SK-N-SH (cell line): Measurements from ENCODE around the gene ATP5F1E. TPM values are rescaled to one million over a fixed set of nuclear protein-coding genes. Genes with fewer than 3 reads are reported as not detected.
A peak's percentile ranks its signal among the peaks of the same experiment; 100 is the strongest.

ENCODE experiments used
- CTCF ChIA-PET: fragments of 300-600, 350-600 bp; formaldehyde crosslinking; extraction: SDS; loops from one replicate; lab custom pipeline; 2021; lab: Yijun Ruan, JAX
- POLR2A ChIA-PET: fragments of 350-600 bp; sonication (Branson Sonifier 250); formaldehyde crosslinking; extraction: SDS; loops from one replicate; lab custom pipeline; 2020; ENCODE audit warnings: antibody characterized with exemption, inconsistent platforms; lab: Yijun Ruan, JAX
- DNase-seq: peaks from one replicate; pipeline ENCODE4 v3.0.0; 2012
- H2AFZ ChIP-seq: fragments of 200-600 bp; sonication (generic); 2 replicates; pipeline ENCODE4 v1.8.1; 2016; ENCODE audit warnings: antibody characterized with exemption, mild to moderate bottlenecking, low read depth
- H3F3A ChIP-seq: fragments of 200-600 bp; sonication (generic); replicated peaks from 2 replicates; pipeline ENCODE3; 2016; ENCODE audit warnings: antibody characterized with exemption, mild to moderate bottlenecking; ENCODE audit not compliant: insufficient read depth
- H3K27ac ChIP-seq, 2 experiments: fragments of 200-500 bp in 1 of 2; fragments of 200-600 bp in 1 of 2; sonication (Bioruptor generic) in 1 of 2; sonication (generic), shearing (Covaris generic) in 1 of 2; 2 replicates each; pipeline versions ENCODE4 v1.5.1 to v1.6.1; 2014 to 2016; ENCODE audit warnings: low read depth in 2 of 2, inconsistent platforms in 1 of 2, low read length in 1 of 2, mild to moderate bottlenecking in 1 of 2, mixed read lengths in 1 of 2
- H3K27me3 ChIP-seq: fragments of 200-600 bp; sonication (generic), shearing (Covaris generic); 2 replicates; pipeline ENCODE4 v1.6.1; 2016; ENCODE audit warnings: mixed run types; ENCODE audit not compliant: insufficient read depth
- H3K36me3 ChIP-seq, 2 experiments: fragments of 200-500 bp in 1 of 2; fragments of 200-600 bp in 1 of 2; sonication (Bioruptor generic) in 1 of 2; sonication (generic) in 1 of 2; replicated peaks in 1 of 2; 2 replicates each; pipeline versions ENCODE3 to v1.5.1; 2014 to 2016; ENCODE audit warnings: low read length in 1 of 2, mild to moderate bottlenecking in 1 of 2; ENCODE audit not compliant: insufficient read depth in 2 of 2, control insufficient read depth in 1 of 2
- H3K4me1 ChIP-seq, 2 experiments: fragments of 200-500 bp in 1 of 2; fragments of 200-600 bp in 1 of 2; sonication (Bioruptor generic) in 1 of 2; sonication (generic), shearing (Covaris generic) in 1 of 2; 2 replicates each; pipeline versions ENCODE4 v1.5.1 to v1.6.1; 2014 to 2016; ENCODE audit warnings: low read depth in 1 of 2, low read length in 1 of 2, mixed run types in 1 of 2; ENCODE audit not compliant: insufficient read depth in 2 of 2, control insufficient read depth in 1 of 2
- H3K4me2 ChIP-seq: fragments of 200-600 bp; sonication (generic), shearing (Covaris generic); 2 replicates; pipeline ENCODE4 v1.6.1; 2017; ENCODE audit warnings: mixed run types
- H3K4me3 ChIP-seq, 2 experiments: fragments of 200-500 bp in 1 of 2; fragments of 200-600 bp in 1 of 2; sonication (Bioruptor generic) in 1 of 2; sonication (generic), shearing (Covaris generic) in 1 of 2; 2 replicates each; pipeline versions ENCODE4 v1.5.1 to v1.8.1; 2014 to 2016; ENCODE audit warnings: low read depth in 2 of 2, inconsistent platforms in 1 of 2, low read length in 1 of 2, mild to moderate bottlenecking in 1 of 2, mixed read lengths in 1 of 2, moderate library complexity in 1 of 2
- H3K79me2 ChIP-seq: fragments of 200-600 bp; sonication (generic); 2 replicates; pipeline ENCODE4 v1.8.1; 2017; ENCODE audit warnings: mild to moderate bottlenecking; ENCODE audit not compliant: insufficient read depth
- H3K9ac ChIP-seq: fragments of 200-600 bp; sonication (generic); 2 replicates; pipeline ENCODE4 v1.6.1; 2017; ENCODE audit warnings: mixed run types
- H3K9me2 ChIP-seq: fragments of 200-600 bp; sonication (generic); 2 replicates; pipeline ENCODE4 v1.6.1; 2017; ENCODE audit warnings: mixed run types
- H3K9me3 ChIP-seq: fragments of 200-600 bp; sonication (generic); 2 replicates; pipeline ENCODE4 v1.6.1; 2017; ENCODE audit warnings: mixed run types, mild to moderate bottlenecking, moderate library complexity
- H4K20me1 ChIP-seq: fragments of 200-600 bp; sonication (generic); 2 replicates; pipeline ENCODE4 v1.6.1; 2017; ENCODE audit warnings: mild to moderate bottlenecking, mixed run types; ENCODE audit not compliant: insufficient read depth
- CHD2 ChIP-seq: fragments of 150-350 bp; IDR thresholded peaks from 2 replicates; pipeline ENCODE4 v1.6.1; 2018; ENCODE audit warnings: low read length; ENCODE audit not compliant: partially characterized antibody
- ELF1 ChIP-seq: IDR thresholded peaks from 2 replicates; pipeline ENCODE4 v1.4.0; 2012
- EP300 ChIP-seq, 2 experiments: IDR thresholded peaks; 2 replicates each; pipeline versions ENCODE4 v1.4.0 to v1.6.1; 2012; ENCODE audit warnings: borderline replicate concordance in 1 of 2, low read depth in 1 of 2, low read length in 1 of 2
- EZH2phosphoT487 ChIP-seq: fragments of 200-600 bp; sonication (generic); IDR thresholded peaks from 2 replicates; pipeline ENCODE4 v1.6.1; 2017; ENCODE audit warnings: low read depth, mixed run types, mild to moderate bottlenecking, antibody characterized with exemption, moderate library complexity, borderline replicate concordance
- FOSL2 ChIP-seq: IDR thresholded peaks from 2 replicates; pipeline ENCODE4 v1.4.0; 2012; ENCODE audit warnings: low read depth, mild to moderate bottlenecking, moderate library complexity, borderline replicate concordance
- FOXJ3 ChIP-seq: sonication (generic); formaldehyde crosslinking; IDR thresholded peaks from 2 replicates; pipeline ENCODE4 v1.5.1; 2020; ENCODE audit warnings: mild to moderate bottlenecking, missing genetic modification reagents
- GATA2 ChIP-seq: sonication (generic); formaldehyde crosslinking; IDR thresholded peaks from 2 replicates; pipeline ENCODE4 v1.5.0; 2020; ENCODE audit warnings: mild to moderate bottlenecking, missing genetic modification reagents
- NRF1 ChIP-seq: IDR thresholded peaks from 2 replicates; pipeline ENCODE4 v1.6.1; 2012; ENCODE audit warnings: low read depth, mild to moderate bottlenecking, low read length
- RAD21 ChIP-seq: IDR thresholded peaks from 2 replicates; pipeline ENCODE4 v1.6.1; 2012; ENCODE audit warnings: mild to moderate bottlenecking, low read length
- RFX5 ChIP-seq: IDR thresholded peaks from 2 replicates; pipeline ENCODE4 v1.6.1; 2012; ENCODE audit warnings: mild to moderate bottlenecking, improper control_type of control experiment, low read length
- YY1 ChIP-seq: IDR thresholded peaks from 2 replicates; pipeline ENCODE4 v1.4.0; 2012; ENCODE audit warnings: low read depth, mild to moderate bottlenecking
- WGBS: methylation state at CpG from one replicate; pipeline ENCODE4 v1.1.6; 2017; ENCODE audit warnings: low lambda C conversion rate; 5-methylcytosine and 5-hydroxymethylcytosine counted together
- polyA plus RNA-seq, 3 experiments: library from polyadenylated mRNA; depleted of rRNA; stranded (reverse); fragments of >200 nt; gene quantifications; 2 replicates each; pipeline ENCODE4 v1.2.3, GENCODE V29; 2012
- TF ChIP-seq, protein P1 (sequence below): fragments of 200-600 bp; sonication (generic); IDR thresholded peaks from 2 replicates; pipeline ENCODE4 v1.6.1; 2017; ENCODE audit warnings: antibody characterized with exemption, mild to moderate bottlenecking, moderate library complexity
- TF ChIP-seq, protein P2 (sequence below): IDR thresholded peaks from 2 replicates; pipeline ENCODE4; 2012
- TF ChIP-seq, protein P3 (sequence below): IDR thresholded peaks from 2 replicates; pipeline ENCODE4 v1.4.0; 2012; ENCODE audit warnings: low read depth, borderline replicate concordance
- TF ChIP-seq, protein P4 (sequence below): fragments of 150-350 bp; IDR thresholded peaks from 2 replicates; pipeline ENCODE4 v1.6.1; 2016; ENCODE audit warnings: mild to moderate bottlenecking, low read depth, low read length
- TF ChIP-seq, protein P5 (sequence below): fragments of 150-350 bp; IDR thresholded peaks from 2 replicates; pipeline ENCODE4 v1.6.1; 2017; ENCODE audit warnings: antibody characterized with exemption, low read length, low read depth, borderline replicate concordance
- TF ChIP-seq, protein P6 (sequence below): IDR thresholded peaks from 2 replicates; pipeline ENCODE4 v1.4.0; 2012; ENCODE audit warnings: low read depth
- TF ChIP-seq, protein P7 (sequence below): IDR thresholded peaks from 2 replicates; pipeline ENCODE4 v1.6.1; 2012; ENCODE audit warnings: mild to moderate bottlenecking, low read depth, low read length, moderate library complexity

The ATP5F1E gene
- polyA plus RNA-seq, 1 of the 3 experiments (the other 2 are of a cell fraction), result 60.8 TPM

DNA sequence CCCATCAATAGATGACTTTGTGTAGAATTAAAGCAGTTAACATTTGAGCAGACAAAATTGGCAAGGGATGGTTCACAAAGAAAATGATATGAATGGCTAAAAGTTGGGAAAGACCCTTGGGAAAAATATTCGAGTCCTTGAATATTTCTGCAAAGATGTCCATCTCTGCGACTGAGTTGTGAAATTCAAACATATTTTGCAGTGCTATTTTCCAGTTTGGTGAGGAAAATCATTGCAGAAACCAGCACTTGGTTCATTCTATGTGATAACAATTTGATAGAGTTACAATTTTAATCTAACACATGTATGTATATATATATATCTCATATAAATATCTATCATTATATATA is 16.5 kb upstream of the ATP5F1E start:
- peak overlapping the region; percentile 15 for H3K4me2 ChIP-seq
- no peak overlapping the region; a peak in 1 of 4 replicates for H3K4me3 ChIP-seq
- 63% methylated on average over 2 of the region's 2 CpGs for WGBS

More for the DNA sequence above, 16.5 kb upstream of the ATP5F1E start:
- no peaks in the 10 kb centered on the region for H3K36me3 ChIP-seq
- DNase-seq, result no peak
- H3K9me2 ChIP-seq, result no peaks in the 10 kb centered on the region
- no peak overlapping the region for H3K27ac ChIP-seq
- no peaks in the 10 kb centered on the region for H4K20me1 ChIP-seq
- no peaks in the 10 kb centered on the region for H3K9me3 ChIP-seq
- H3F3A ChIP-seq, result no peaks in the 10 kb centered on the region
- H3K9ac ChIP-seq, result no peak overlapping the region
- H2AFZ ChIP-seq, result no peak overlapping the region
- peaks cover 0 to 2% of the 10 kb centered on the region in 2 experiments; a peak in 1 of 4 replicates for H3K4me1 ChIP-seq
- H3K79me2 ChIP-seq, result no peaks in the 10 kb centered on the region
- H3K27me3 ChIP-seq, result no peaks in the 10 kb centered on the region
- ChIA-PET POLR2A (no interaction called here), CTCF (no interaction called here)
- TF ChIP-seq RAD21 (no peak), CHD2 (no peak), GATA2 (CRISPR knock-in tag) (no peak), YY1 (no peak), EZH2phosphoT487 (no peak), ELF1 (no peak), NRF1 (no peak), EP300 (IDR thresholded peaks at IDR 0.05; ENCODE audit: borderline replicate concordance in 1 of 2, low read depth in 1 of 2, low read length in 1 of 2) (no peak), FOXJ3 (CRISPR knock-in tag) (no peak), RFX5 (no peak), FOSL2 (no peak)
- TF ChIP-seq, protein P1, sequence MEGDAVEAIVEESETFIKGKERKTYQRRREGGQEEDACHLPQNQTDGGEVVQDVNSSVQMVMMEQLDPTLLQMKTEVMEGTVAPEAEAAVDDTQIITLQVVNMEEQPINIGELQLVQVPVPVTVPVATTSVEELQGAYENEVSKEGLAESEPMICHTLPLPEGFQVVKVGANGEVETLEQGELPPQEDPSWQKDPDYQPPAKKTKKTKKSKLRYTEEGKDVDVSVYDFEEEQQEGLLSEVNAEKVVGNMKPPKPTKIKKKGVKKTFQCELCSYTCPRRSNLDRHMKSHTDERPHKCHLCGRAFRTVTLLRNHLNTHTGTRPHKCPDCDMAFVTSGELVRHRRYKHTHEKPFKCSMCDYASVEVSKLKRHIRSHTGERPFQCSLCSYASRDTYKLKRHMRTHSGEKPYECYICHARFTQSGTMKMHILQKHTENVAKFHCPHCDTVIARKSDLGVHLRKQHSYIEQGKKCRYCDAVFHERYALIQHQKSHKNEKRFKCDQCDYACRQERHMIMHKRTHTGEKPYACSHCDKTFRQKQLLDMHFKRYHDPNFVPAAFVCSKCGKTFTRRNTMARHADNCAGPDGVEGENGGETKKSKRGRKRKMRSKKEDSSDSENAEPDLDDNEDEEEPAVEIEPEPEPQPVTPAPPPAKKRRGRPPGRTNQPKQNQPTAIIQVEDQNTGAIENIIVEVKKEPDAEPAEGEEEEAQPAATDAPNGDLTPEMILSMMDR, result no peak
- TF ChIP-seq, protein P2, sequence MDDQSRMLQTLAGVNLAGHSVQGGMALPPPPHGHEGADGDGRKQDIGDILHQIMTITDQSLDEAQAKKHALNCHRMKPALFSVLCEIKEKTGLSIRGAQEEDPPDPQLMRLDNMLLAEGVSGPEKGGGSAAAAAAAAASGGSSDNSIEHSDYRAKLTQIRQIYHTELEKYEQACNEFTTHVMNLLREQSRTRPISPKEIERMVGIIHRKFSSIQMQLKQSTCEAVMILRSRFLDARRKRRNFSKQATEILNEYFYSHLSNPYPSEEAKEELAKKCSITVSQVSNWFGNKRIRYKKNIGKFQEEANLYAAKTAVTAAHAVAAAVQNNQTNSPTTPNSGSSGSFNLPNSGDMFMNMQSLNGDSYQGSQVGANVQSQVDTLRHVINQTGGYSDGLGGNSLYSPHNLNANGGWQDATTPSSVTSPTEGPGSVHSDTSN, result no peak
- TF ChIP-seq, protein P3, sequence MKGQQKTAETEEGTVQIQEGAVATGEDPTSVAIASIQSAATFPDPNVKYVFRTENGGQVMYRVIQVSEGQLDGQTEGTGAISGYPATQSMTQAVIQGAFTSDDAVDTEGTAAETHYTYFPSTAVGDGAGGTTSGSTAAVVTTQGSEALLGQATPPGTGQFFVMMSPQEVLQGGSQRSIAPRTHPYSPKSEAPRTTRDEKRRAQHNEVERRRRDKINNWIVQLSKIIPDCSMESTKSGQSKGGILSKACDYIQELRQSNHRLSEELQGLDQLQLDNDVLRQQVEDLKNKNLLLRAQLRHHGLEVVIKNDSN, result no peak
- TF ChIP-seq, protein P4, sequence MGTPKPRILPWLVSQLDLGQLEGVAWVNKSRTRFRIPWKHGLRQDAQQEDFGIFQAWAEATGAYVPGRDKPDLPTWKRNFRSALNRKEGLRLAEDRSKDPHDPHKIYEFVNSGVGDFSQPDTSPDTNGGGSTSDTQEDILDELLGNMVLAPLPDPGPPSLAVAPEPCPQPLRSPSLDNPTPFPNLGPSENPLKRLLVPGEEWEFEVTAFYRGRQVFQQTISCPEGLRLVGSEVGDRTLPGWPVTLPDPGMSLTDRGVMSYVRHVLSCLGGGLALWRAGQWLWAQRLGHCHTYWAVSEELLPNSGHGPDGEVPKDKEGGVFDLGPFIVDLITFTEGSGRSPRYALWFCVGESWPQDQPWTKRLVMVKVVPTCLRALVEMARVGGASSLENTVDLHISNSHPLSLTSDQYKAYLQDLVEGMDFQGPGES, result no peak
- TF ChIP-seq, protein P5, sequence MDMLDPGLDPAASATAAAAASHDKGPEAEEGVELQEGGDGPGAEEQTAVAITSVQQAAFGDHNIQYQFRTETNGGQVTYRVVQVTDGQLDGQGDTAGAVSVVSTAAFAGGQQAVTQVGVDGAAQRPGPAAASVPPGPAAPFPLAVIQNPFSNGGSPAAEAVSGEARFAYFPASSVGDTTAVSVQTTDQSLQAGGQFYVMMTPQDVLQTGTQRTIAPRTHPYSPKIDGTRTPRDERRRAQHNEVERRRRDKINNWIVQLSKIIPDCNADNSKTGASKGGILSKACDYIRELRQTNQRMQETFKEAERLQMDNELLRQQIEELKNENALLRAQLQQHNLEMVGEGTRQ, result no peak
- TF ChIP-seq, protein P6, sequence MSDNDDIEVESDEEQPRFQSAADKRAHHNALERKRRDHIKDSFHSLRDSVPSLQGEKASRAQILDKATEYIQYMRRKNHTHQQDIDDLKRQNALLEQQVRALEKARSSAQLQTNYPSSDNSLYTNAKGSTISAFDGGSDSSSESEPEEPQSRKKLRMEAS, result no peak
- TF ChIP-seq, protein P7, sequence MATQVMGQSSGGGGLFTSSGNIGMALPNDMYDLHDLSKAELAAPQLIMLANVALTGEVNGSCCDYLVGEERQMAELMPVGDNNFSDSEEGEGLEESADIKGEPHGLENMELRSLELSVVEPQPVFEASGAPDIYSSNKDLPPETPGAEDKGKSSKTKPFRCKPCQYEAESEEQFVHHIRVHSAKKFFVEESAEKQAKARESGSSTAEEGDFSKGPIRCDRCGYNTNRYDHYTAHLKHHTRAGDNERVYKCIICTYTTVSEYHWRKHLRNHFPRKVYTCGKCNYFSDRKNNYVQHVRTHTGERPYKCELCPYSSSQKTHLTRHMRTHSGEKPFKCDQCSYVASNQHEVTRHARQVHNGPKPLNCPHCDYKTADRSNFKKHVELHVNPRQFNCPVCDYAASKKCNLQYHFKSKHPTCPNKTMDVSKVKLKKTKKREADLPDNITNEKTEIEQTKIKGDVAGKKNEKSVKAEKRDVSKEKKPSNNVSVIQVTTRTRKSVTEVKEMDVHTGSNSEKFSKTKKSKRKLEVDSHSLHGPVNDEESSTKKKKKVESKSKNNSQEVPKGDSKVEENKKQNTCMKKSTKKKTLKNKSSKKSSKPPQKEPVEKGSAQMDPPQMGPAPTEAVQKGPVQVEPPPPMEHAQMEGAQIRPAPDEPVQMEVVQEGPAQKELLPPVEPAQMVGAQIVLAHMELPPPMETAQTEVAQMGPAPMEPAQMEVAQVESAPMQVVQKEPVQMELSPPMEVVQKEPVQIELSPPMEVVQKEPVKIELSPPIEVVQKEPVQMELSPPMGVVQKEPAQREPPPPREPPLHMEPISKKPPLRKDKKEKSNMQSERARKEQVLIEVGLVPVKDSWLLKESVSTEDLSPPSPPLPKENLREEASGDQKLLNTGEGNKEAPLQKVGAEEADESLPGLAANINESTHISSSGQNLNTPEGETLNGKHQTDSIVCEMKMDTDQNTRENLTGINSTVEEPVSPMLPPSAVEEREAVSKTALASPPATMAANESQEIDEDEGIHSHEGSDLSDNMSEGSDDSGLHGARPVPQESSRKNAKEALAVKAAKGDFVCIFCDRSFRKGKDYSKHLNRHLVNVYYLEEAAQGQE, result no peak
